Measurements from ENCODE around the gene CASP8AP2.

CASP8AP2 gene

GRCh38 chr6:89916136-89916920 lies 86.6 kb downstream of the CASP8AP2 start:
- H3K27ac ChIP-seq: no peak overlapping the region
- TF ChIP-seq, protein P1, sequence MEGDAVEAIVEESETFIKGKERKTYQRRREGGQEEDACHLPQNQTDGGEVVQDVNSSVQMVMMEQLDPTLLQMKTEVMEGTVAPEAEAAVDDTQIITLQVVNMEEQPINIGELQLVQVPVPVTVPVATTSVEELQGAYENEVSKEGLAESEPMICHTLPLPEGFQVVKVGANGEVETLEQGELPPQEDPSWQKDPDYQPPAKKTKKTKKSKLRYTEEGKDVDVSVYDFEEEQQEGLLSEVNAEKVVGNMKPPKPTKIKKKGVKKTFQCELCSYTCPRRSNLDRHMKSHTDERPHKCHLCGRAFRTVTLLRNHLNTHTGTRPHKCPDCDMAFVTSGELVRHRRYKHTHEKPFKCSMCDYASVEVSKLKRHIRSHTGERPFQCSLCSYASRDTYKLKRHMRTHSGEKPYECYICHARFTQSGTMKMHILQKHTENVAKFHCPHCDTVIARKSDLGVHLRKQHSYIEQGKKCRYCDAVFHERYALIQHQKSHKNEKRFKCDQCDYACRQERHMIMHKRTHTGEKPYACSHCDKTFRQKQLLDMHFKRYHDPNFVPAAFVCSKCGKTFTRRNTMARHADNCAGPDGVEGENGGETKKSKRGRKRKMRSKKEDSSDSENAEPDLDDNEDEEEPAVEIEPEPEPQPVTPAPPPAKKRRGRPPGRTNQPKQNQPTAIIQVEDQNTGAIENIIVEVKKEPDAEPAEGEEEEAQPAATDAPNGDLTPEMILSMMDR (IDR thresholded peaks at IDR 0.05): no peak
- TF ChIP-seq ZFX (IDR thresholded peaks at IDR 0.05; ENCODE audit: borderline replicate concordance): no peak

- no peak for TF ChIP-seq ZFX (IDR thresholded peaks at IDR 0.05; ENCODE audit: borderline replicate concordance)
- TF ChIP-seq, protein P1 (IDR thresholded peaks at IDR 0.05): no peak
These were observed 87.5 kb downstream of the CASP8AP2 start for GRCh38 chr6:89917216-89917615.

DNA sequence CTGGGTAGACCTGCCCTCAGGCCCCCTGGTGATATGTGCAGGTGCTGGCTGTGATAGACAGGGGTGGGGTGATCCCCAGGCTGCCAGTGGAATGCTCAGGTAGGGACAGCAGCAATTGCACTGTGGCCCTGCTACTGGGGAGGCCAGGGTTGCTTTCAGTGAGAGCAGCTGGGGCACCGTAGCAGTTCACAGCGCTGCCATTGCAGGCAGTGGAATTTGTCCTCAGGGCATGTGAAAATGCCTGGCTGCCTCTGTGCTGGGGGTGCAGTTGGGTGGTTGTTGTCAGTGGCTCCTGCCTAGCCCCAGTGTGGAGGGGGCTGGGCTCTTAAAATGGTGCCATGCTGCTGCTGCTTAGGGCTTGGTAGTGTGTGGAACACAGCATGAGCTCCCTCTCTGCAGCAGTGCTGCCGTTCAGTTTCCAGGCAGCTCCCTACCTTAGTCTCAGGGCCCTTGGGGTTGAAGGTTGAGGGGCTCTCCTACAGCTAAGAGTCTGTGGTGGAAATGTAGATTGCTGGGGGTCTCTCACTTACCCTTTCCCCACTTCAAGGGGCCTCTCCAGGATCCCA lies 88.2 kb downstream of the CASP8AP2 start:
- TF ChIP-seq, protein P1 (IDR thresholded peaks at IDR 0.05): no peak
- no peak for TF ChIP-seq ZFX (IDR thresholded peaks at IDR 0.05; ENCODE audit: borderline replicate concordance)
- H3K27ac ChIP-seq: no peak overlapping the region

More at GRCh38 chr6:89917216-89917615, 87.5 kb downstream of the CASP8AP2 start:
- H3K27ac ChIP-seq: no peak overlapping the region
